Right atrium auricular region (tissue), 2 donors: ENCODE results near the gene MYL7. TPM values are rescaled to one million over a fixed set of nuclear protein-coding genes. Genes with fewer than 3 reads are reported as not detected.

Source experiments
- DNase-seq: peaks from one replicate; pipeline ENCODE4 v3.0.0-alpha.2; 2019; ENCODE audit warnings: low spot score
- H3K27ac ChIP-seq, 2 donors: fragments of 200-600 bp; sonication (generic); 1 replicate in 1 of 2; 2 replicates in 1 of 2; pipeline ENCODE4 v1.5.1; 2016 to 2019
- H3K27me3 ChIP-seq, 2 donors: fragments of 200-600 bp; sonication (generic); one replicate each; pipeline versions ENCODE4 v1.5.1 to v1.6.0; 2017 to 2019
- H3K36me3 ChIP-seq: fragments of 200-600 bp; sonication (generic); one replicate; pipeline ENCODE4 v1.5.1; 2016
- H3K4me1 ChIP-seq, 2 donors: fragments of 200-600 bp; sonication (generic); one replicate each; pipeline versions ENCODE4 v1.5.1 to v1.6.0; 2017 to 2019
- H3K4me3 ChIP-seq, 2 donors: fragments of 200-600 bp; sonication (generic); 1 replicate in 1 of 2; 2 replicates in 1 of 2; pipeline ENCODE4 v1.5.1; 2017 to 2019; ENCODE audit warnings: mild to moderate bottlenecking in 1 of 2, moderate library complexity in 1 of 2
- H3K9me3 ChIP-seq, 2 donors: fragments of 200-600 bp; sonication (generic); one replicate each; pipeline ENCODE4 v1.5.1; 2019
- total RNA-seq, 2 donors: library from RNA; depleted of rRNA; stranded (reverse); fragments of >200 nt; gene quantifications; one replicate each; pipeline ENCODE4 v1.1.0, GENCODE V29; 2016
- TF ChIP-seq, protein P1 (sequence below), 2 donors: fragments of 200-600 bp; sonication (generic); IDR thresholded peaks; one replicate each; pipeline ENCODE4 v1.5.1; 2019; ENCODE audit warnings: antibody characterized with exemption in 2 of 2

MYL7 gene
- total RNA-seq, 2 donors from 2014 or later, result 17,339 to 49,235 TPM

DNA sequence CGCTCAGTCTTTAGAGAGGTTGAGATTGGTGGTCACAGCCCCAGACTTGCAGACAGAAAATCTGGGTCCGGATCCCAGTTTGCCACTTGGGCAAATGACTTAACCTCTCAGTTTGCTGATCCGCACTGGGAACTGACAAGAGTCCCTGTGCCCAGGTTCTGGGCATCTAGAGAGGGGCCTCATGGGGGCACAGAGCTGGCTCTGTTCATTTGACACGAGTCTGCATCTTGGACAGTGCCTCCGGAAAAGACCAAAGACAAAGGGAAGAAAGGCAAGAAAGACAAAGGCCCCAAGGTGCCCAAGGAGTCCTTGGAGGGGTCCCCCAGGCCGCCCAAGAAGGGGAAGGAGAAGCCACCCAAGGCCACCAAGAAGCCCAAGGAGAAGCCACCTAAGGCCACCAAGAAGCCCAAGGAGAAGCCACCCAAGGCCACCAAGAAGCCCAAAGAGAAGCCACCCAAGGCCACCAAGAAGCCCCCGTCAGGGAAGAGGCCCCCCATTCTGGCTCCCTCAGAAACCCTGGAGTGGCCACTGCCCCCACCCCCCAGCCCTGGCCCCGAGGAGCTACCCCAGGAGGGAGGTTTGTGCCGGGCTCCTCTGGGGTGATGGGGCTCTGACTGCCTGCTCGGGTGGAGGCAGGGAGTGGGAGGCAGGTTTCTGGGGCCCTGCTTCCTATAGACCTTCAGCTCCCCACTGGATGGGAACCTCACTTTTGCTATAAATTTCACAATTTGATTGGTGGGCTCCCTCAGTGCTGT lies 34.6 kb downstream of the MYL7 start:
- Histone ChIP-seq H3K27ac (peak overlapping the region; percentile 88 to 92), H3K4me1 (peaks cover 0 to 54% of the 10 kb centered on the region in 2 donors), H3K9me3 (no peaks in the 10 kb centered on the region), H3K36me3 (peaks cover 45% of the 10 kb centered on the region), H3K4me3 (peak overlapping the region; percentile 46 to 72), H3K27me3 (no peaks in the 10 kb centered on the region)
- DNase-seq, result no peak
- TF ChIP-seq, protein P1, sequence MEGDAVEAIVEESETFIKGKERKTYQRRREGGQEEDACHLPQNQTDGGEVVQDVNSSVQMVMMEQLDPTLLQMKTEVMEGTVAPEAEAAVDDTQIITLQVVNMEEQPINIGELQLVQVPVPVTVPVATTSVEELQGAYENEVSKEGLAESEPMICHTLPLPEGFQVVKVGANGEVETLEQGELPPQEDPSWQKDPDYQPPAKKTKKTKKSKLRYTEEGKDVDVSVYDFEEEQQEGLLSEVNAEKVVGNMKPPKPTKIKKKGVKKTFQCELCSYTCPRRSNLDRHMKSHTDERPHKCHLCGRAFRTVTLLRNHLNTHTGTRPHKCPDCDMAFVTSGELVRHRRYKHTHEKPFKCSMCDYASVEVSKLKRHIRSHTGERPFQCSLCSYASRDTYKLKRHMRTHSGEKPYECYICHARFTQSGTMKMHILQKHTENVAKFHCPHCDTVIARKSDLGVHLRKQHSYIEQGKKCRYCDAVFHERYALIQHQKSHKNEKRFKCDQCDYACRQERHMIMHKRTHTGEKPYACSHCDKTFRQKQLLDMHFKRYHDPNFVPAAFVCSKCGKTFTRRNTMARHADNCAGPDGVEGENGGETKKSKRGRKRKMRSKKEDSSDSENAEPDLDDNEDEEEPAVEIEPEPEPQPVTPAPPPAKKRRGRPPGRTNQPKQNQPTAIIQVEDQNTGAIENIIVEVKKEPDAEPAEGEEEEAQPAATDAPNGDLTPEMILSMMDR (IDR thresholded peaks at IDR 0.05), result no peak

DNA sequence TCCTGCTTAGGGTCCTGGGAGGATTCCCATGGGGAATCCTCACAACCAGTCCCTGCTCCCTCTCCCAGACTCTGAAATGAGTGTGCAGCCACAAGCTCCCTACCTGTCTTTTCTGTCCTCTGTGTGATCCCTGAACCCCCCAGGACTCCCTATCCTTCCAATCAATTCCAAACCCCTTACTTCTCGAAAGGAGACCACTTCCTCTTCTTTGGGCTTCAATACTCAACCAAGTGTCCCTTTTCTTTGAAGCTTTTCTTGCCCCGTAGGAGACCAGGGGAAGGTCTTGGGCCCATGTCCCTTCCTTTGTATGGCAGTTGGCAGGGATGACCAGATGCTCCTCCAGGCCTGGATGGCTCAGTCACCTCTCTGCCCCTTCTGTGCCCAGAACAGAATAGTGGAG lies 35.3 kb downstream of the MYL7 start:
- Histone ChIP-seq H3K36me3 (peaks cover 39% of the 10 kb centered on the region), H3K4me3 (peak overlapping the region; percentile 46 to 72), H3K9me3 (no peaks in the 10 kb centered on the region), H3K27me3 (no peaks in the 10 kb centered on the region), H3K4me1 (peaks cover 0 to 60% of the 10 kb centered on the region in 2 donors), H3K27ac (peak overlapping the region; percentile 88 to 92)
- no peak for DNase-seq
- TF ChIP-seq, protein P1 (IDR thresholded peaks at IDR 0.05), result no peak

DNA sequence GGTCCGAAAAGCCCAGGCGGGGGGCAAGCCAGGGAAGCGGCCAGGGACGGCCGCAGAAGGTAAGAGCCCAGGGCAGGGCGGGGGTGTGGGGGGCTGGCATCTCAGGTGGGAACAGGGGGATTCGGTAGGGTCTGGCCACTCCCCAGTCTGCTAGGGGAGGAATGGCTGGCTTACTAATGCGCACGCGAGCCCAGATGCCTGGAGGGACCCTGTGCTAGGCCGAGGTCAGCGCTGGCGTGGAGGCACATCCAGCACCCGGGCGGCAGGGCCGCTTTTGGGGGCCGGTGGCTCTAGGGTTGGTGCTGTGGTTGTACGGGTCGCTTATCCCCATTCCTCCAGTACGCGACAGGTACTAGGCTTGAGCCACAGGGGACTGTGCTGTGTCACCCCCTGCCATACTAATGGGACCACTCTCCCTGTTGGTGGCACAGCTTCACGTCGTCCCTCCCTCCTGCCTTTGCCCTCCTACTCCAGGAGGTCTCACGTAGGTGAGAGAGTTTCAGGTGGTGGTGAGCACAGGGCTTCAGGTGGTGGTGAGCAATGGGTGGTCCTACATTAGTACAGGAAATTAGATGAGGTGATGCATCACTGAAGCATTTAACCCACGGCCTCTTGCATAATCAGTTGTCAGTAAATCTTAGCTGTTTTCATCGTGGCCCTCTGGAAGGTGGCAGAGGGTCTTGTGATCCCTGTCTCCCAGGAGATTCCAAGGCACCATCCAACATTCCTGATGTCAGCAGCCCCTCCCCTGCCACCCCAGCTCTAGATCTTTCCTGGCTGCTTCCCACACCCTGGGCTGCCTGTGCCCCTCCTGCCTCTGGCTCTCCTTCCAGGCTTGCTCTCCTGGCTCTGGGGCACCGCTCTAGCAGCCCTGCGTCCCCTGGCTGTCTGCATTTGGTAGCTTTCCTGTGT lies 36.0 kb downstream of the MYL7 start:
- Histone ChIP-seq H3K4me3 (peak overlapping the region; percentile 46 to 72), H3K36me3 (peaks cover 31% of the 10 kb centered on the region), H3K27me3 (no peaks in the 10 kb centered on the region), H3K27ac (peak overlapping the region; percentile 88 to 92), H3K9me3 (no peaks in the 10 kb centered on the region), H3K4me1 (peaks cover 0 to 68% of the 10 kb centered on the region in 2 donors)
- TF ChIP-seq, protein P1 (IDR thresholded peaks at IDR 0.05), result peak in 1 of 2 donors; percentile 9
- no peak for DNase-seq

DNA sequence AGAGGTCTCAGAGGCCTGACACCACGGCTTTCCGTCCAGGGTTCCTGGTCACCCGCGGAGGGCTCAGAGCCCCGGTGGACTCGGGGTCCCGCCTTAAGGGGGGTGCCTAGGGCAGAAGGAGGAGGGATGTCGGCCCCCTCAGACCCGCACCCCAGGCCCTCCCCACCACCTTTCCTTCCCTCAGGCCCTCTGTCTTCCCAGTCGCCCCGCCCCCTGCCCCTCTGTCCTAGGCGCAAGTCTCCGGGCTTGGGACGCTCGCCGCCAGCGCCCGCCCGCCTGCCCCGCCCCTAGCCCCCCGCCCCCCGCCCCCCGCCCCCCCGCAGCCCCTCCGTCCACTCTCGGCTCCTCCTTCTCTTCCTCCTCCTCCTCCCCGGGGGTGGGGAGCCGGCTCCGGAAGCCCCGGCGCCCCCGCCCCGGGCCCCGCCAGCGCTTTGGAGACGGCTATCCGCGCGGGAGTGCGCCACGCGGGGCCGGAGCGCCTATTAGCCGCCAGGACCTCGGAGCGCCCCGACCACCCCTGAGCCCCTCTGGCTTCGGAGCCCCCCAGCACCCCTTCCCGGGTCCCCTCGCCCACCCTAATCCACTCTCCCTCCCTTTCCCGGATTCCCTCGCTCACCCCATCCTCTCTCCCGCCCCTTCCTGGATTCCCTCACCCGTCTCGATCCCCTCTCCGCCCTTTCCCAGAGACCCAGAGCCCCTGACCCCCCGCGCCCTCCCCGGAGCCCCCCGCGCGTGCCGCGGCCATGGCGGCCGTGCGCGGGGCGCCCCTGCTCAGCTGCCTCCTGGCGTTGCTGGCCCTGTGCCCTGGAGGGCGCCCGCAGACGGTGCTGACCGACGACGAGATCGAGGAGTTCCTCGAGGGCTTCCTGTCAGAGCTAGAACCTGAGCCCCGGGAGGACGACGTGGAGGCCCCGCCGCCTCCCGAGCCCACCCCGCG lies 36.9 kb downstream of the MYL7 start, which contains the start of gene AEBP1:
Gene AEBP1 (plus strand): TSS at position 423 of the 937 bp plus-strand sequence. CDS start 321 bp downstream, at position 744.
- H3K27ac ChIP-seq, result peak within 1 kb of the TSS; percentile 88 to 92
- H3K27me3 ChIP-seq, result no peaks in the 10 kb centered on the region
- peaks cover 0 to 73% of the 10 kb centered on the region in 2 donors for H3K4me1 ChIP-seq
- H3K36me3 ChIP-seq, result peaks cover 22% of the 10 kb centered on the region
- no peak for DNase-seq
- H3K4me3 ChIP-seq, result peak within 1 kb of the TSS; percentile 46 to 72
- TF ChIP-seq, protein P1 (IDR thresholded peaks at IDR 0.05), result no peak
- no peaks in the 10 kb centered on the region for H3K9me3 ChIP-seq

DNA sequence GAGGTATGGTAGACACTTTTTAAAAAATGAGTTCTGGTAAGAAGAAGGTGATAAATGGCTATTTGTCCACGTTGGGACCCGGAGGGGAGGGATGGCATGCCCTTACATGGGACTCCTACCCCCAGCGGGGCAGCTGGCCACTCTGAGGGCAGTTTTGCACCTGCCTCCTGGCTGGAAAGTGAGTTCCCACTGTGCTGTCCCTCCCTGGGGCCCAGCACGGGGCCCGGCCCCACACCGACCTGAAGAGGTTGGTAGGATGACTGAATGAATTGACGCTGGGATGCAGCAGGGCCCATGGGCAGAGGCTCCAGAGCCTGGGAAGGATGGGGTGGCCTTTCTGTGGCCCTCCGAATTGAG lies 37.6 kb downstream of the MYL7 start:
- no peak for DNase-seq
- Histone ChIP-seq H3K4me1 (peaks cover 0 to 73% of the 10 kb centered on the region in 2 donors), H3K9me3 (no peaks in the 10 kb centered on the region), H3K4me3 (peak overlapping the region in 1 of 2 donors; percentile 72), H3K27me3 (no peaks in the 10 kb centered on the region), H3K27ac (peak overlapping the region; percentile 88 to 92), H3K36me3 (peaks cover 16% of the 10 kb centered on the region)
- TF ChIP-seq, protein P1 (IDR thresholded peaks at IDR 0.05), result no peak
